Body of pancreas (tissue), 4 donors: ENCODE measurements around the gene POLR2J2. TPM values are rescaled to one million over a fixed set of nuclear protein-coding genes. Genes with fewer than 3 reads are reported as not detected.
"Not testable (repeated sequence)": the region's sequence is repeated elsewhere in the genome, so short reads cannot be mapped to it uniquely, and the experiment has no call there.

Experiments used
- ATAC-seq: fragments of 150-250 bp; one replicate; pipeline ENCODE4 v1.9.1; 2016
- DNase-seq, 4 donors: peaks; one replicate each; pipeline ENCODE4 v3.0.0-alpha.2; 2019
- H3K27ac ChIP-seq, 4 donors: fragments of 200-600 bp; sonication (generic); 1 replicate in 3 of 4; 2 replicates in 1 of 4; pipeline versions ENCODE4 v1.5.1 to v1.6.1; 2016 to 2019; ENCODE audit warnings: mild to moderate bottlenecking in 1 of 4, mixed read lengths in 1 of 4, moderate library complexity in 1 of 4
- H3K27me3 ChIP-seq, 2 donors: fragments of 200-600 bp; sonication (generic); one replicate each; pipeline ENCODE4 v1.6.0; 2016; ENCODE audit warnings: mild to moderate bottlenecking in 1 of 2
- H3K36me3 ChIP-seq, 2 donors: fragments of 200-600 bp; sonication (generic); replicated peaks in 1 of 2; 2 replicates each; pipeline ENCODE4 v1.5.1; 2016; ENCODE audit warnings: low read depth in 2 of 2; ENCODE audit not compliant: insufficient read depth in 1 of 2
- H3K4me1 ChIP-seq: fragments of 200-600 bp; sonication (generic); one replicate; pipeline ENCODE4 v1.6.0; 2016
- H3K4me3 ChIP-seq, 2 donors: fragments of 200-600 bp; sonication (generic); 1 replicate in 1 of 2; 2 replicates in 1 of 2; pipeline ENCODE4 v1.5.1; 2016 to 2019
- H3K9me3 ChIP-seq, 3 donors: fragments of 200-600 bp; sonication (generic); 1 replicate in 2 of 3; 2 replicates in 1 of 3; pipeline ENCODE4 v1.5.1; 2016
- WGBS, 2 donors: methylation state at CpG; one replicate each; pipeline ENCODE4 v1.1.5; 2017; 5-methylcytosine and 5-hydroxymethylcytosine counted together
- intact Hi-C: fragments of 100-400 bp; cut with DNase I; formaldehyde crosslinking; loops from one replicate; pipeline ENCODE4 v1.15.1; 2023
- small RNA-seq: library from RNA; depleted of rRNA; stranded (forward); fragments of <200 nt; gene quantifications from one replicate; pipeline ENCODE3, GENCODE V24; 2016
- total RNA-seq, 2 donors: library from RNA; depleted of rRNA; stranded (reverse); fragments of >200 nt; gene quantifications; one replicate each; pipeline ENCODE4 v1.1.0, GENCODE V29; 2016

POLR2J2 gene
- total RNA-seq, 2 donors from 2014 or later, result 4.2 to 12.5 TPM

DNA sequence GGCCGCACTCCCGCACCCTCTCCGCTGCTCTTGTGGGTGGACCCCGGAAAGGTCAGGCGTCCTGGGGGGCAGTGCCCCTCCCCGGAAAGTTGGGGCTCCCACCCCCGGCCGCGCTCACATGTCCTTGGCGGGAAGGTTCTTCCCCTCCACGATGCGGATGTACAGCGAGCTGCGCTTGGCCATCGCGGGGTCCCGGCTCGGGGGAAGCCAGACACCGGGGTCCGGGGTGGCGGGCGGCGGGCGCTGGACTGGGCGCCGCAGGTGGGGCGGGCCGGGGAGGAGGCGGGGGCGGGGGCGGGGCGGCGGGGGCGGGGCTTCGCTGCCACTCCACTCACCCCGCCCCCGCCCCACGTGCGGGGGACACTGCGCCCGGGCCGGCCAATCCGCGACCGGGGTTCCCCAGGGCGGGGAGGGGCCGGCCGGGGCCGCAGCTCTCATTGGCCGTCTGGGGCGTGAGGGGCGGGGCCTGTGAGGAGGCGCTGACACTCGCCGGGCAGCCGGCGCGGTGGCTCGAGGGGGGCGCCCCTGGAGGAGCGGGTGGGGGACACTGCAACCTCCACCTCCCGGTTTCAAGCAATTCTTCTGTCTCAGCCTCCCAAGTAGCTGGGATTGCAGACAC, 54.8 kb downstream of the POLR2J2 start, which contains the start of gene RASA4:
Gene RASA4 (minus strand): TSS at position 250 of the 619 bp plus-strand sequence. CDS start 67 bp downstream, at position 183.
- WGBS, 2 donors, result no CpG with 5 or more reads among the region's 62 CpGs
- H3K27ac ChIP-seq, result not testable (repeated sequence)

More for the DNA sequence above, 54.8 kb downstream of the POLR2J2 start, which contains the start of gene RASA4:
- H3K36me3 ChIP-seq, H3K27me3 ChIP-seq, H3K4me3 ChIP-seq, H3K9me3 ChIP-seq, H3K4me1 ChIP-seq, intact Hi-C loops: not testable (repeated sequence)
- ATAC-seq (peak; percentile 96), DNase-seq (peak; percentile 17 to 42 (median 36))

Small RNAs within 50 kb of the gene (small RNA-seq; reads per million reads assigned to genes)
- gene AC105052.3 (not detected), gene UPK3BL1 (not detected)

Other genes starting within 250 kb of the POLR2J2 start
- gene ORAI2, start 238.1 kb downstream of the POLR2J2 start, total RNA-seq, result 10 to 100 TPM; 11.7 to 20.8 TPM
- 10 to 100 TPM; 15.6 to 60.3 TPM for gene ALKBH4, start 206.8 kb downstream of the POLR2J2 start, total RNA-seq
- gene LRWD1, start 206.7 kb downstream of the POLR2J2 start, total RNA-seq, result 10 to 100 TPM; 13.7 to 27.4 TPM
- 10 to 100 TPM in 1 of 2 donors, 1 to 10 TPM in 1; 6.6 to 12.5 TPM for gene POLR2J, start 192.7 kb downstream of the POLR2J2 start, total RNA-seq
- 10 to 100 TPM in 1 of 2 donors, 1 to 10 TPM in 1; 5.3 to 12.5 TPM for gene RASA4B, start 153.9 kb downstream of the POLR2J2 start, total RNA-seq
- 10 to 100 TPM in 1 of 2 donors, 1 to 10 TPM in 1; 7.5 to 20.4 TPM for gene UPK3BL2, start 128.0 kb downstream of the POLR2J2 start, total RNA-seq
- not detected for gene SPDYE2, start 120.4 kb downstream of the POLR2J2 start, total RNA-seq
- 10 to 100 TPM; 25.1 to 26.7 TPM for gene POLR2J3, start 99.1 kb downstream of the POLR2J2 start, total RNA-seq
- 10 to 100 TPM; 16.8 to 34.2 TPM for gene RASA4, start 54.9 kb downstream of the POLR2J2 start, total RNA-seq
- gene UPK3BL1, start 28.9 kb downstream of the POLR2J2 start, total RNA-seq, result 10 to 100 TPM; 11.7 to 36.6 TPM
- gene SPDYE2B, start 21.3 kb downstream of the POLR2J2 start, total RNA-seq, result not detected
- 10 to 100 TPM; 19.7 to 21.4 TPM for gene FAM185A, start 77.3 kb upstream of the POLR2J2 start, total RNA-seq
- 1 to 10 TPM; 2.0 to 2.9 TPM for gene LRRC17, start 241.3 kb upstream of the POLR2J2 start, total RNA-seq